GM20431 (cell line): ENCODE data around the gene MRPL40.
"Not testable (repeated sequence)": the region's sequence is repeated elsewhere in the genome, so short reads cannot be mapped to it uniquely, and the experiment has no call there.

Experiments
- in situ Hi-C: fragments of 300-500 bp; cut with MseI, MboI; formaldehyde crosslinking; loops from one replicate; pipeline ENCODE4 v1.15.0; 2020; ENCODE audit warnings: low sequenced_read_pairs; ENCODE audit not compliant: unreplicated experiment

The MRPL40 gene

DNA sequence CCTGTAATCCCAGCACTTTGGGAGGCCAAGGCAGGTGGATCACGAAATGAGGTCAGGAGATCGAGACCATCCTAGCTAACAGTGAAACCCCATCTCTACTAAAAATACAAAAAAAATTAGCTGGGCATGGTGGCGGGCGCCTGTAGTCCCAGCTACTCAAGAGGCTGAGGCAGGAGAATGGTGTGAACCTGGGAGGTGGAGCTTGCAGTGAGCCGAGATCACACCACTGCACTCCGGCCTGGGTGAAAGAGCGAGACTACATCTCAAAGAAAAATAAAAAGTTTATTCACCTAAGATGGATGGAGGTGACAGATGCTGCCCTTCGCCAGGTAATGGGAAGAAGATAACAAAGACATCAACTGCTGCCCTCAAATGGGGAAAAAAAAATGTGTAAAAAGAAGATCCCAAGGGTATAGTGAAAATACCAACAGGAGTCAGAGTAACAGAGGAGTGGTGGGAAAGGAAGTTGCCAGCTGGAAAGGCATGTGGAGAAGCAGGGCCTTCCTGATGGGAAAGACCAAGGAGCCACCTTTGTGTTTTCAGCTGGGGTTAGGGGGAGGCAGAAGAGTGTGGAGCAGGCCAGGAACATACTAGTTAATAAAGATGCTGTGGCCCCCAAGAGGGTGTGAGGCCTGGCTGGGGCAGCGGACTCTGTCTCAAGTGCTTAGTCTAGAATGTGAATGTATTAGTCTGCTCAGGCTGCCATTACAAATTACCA, 4.3 kb downstream of the MRPL40 start:
- in situ Hi-C loops: not testable (repeated sequence)

- in situ Hi-C loops: no loop called here
Measured at GRCh38 chr22:19438298-19438697, 6.0 kb downstream of the MRPL40 start.

DNA sequence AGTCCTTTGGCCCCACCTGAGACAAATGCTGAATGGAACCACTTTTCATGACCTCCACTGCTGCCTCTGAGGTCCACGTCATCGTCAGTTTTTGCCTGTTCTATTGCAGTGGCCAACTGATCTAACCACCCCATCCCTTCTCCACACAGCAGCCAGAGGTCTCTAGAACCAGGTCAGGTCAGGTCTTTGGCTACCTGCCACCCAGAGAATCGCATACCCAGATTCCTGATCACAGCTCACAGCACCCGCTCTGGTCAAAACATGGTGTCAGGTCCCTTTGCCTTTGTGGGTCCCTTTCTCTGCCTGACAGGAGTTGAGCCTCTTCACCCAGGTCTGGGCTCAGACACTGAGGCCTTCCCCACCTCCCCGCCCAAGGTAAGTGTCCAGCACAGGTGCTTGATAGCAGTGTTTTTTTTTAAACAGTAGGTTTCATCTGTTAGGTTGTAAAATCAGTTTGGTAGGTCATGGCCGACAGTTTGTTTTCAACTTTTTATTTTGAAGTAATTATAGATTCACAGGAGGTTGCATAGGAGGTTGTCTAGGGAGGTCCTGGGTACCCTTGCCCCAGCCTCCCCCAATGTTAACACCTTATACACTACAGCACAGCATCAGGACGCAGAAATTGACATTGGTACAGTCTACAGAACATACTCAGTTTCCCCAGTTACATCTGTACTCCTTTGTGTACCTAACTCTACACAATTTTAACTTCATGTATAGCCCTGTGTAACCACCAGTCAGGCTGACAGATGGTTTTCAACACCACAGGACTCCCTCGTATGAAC, 8.3 kb downstream of the MRPL40 start:
- in situ Hi-C loops: no loop called here

DNA sequence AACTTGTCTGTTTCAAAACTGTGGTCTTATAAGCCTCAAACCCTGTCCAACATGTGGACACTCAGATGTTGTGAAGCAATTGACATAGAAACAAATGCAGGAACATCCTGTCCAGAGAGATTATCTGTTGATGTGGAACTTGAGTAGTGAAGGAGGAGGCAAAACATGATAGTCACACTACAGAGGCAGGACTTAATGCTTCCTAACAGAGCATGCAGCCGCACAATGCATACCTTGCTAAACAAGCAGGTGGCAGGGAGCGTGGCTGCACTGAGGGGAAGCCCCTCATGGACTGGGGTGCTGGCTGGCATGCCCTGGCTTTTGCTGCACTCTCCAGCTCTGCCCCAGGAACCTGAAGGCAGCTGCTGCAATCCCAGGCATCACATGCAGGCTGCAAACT, 9.8 kb downstream of the MRPL40 start:
- in situ Hi-C loops: no loop called here

DNA sequence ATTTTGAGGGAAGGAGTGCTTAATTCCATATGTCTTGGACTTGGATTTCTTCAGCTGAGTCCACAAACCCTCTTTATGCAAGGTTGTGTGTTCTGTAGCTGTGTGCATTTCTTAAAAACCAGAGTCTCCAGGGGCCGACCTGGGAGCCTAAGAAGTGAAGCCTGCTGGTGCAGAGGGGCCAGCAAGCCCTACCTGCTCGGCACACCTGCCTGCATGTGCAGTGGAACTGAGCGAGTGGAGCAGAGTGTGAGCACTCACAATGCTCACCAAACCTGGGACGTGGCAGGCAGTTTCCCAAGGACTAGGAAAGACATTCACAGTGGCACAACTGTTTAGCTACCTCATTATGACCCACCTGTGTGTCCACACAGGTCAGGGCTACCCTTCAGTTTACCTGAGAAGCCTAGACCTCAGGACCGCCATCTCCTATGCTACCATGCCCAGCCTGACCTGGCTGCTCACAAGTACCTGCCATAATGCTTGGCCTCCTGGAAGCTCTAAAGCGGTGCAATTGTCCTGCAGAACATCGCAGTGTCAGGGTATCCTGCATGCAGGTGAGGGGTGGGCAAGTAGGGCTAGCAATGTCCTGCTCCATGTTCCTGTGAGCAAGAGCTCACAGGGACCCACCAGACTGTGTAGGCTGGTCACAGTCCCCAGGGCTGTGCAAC, 11.3 kb downstream of the MRPL40 start:
- in situ Hi-C loops: no loop called here

GRCh38 chr22:19445279-19445982, 13.1 kb downstream of the MRPL40 start:
- in situ Hi-C loops: not testable (repeated sequence)

DNA sequence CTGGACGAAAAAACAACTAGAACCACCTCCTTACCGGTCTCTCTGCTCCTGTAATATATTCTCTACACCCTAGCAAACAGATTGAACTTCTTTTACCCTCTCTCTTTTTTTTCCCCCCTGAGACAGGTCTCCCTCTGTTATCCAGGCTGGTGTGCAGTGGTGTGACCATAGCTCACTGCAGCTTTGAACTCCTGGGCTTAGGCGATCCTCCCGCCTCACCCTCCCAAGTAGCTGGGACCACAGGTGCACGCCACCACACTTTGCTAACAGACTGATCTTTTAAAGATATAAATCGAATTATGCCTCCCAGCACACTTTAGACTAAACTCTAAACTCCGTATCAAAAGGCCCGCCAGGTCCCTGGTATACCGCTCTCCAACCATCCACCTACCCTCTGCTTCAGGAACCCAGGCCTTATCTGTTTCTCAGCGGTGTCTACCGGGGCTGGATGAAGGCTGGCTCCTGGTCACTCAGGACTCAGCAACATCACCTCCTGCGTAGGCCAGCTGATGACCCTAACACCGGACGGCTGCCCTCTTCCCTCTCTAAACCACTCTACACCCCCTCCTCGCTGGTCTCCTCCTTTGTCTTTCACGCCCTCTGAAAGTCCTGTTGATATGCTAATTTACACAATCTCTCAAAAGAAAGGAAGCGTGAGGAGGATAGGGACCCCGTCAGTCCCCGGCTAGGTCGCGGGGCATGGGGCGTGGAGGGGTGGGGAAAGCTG, 14.4 kb downstream of the MRPL40 start:
- in situ Hi-C loops: no loop called here

- in situ Hi-C loops: no loop called here
Measured at GRCh38 chr22:19447330-19448075, 15.2 kb downstream of the MRPL40 start, which contains the start of gene C22orf39. C22orf39 (minus strand) TSS chr22:19447711; CDS start chr22:19447688, 23 bp downstream.

- in situ Hi-C loops: no loop called here
Measured at GRCh38 chr22:19448076-19448607, 15.8 kb downstream of the MRPL40 start.

- in situ Hi-C loops: no loop called here
Measured at GRCh38 chr22:19448739-19449421, 16.5 kb downstream of the MRPL40 start.

DNA sequence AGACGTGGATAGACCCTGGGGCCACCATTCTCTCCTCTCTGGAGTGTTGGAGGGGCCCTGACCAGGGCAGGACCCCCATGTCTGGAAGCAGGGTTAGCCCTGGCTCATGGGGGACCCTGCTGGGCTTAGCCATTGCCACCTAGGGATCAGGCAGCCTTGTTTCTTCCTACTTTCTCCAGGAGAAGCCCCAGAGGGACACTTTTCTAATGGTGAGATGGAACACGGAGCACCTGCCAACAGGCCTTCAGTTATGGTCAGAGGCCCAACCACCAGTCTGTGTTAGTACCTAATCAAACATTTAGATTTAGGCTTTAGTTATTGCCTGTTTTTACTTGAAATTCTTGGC, 17.1 kb downstream of the MRPL40 start:
- in situ Hi-C loops: no loop called here

DNA sequence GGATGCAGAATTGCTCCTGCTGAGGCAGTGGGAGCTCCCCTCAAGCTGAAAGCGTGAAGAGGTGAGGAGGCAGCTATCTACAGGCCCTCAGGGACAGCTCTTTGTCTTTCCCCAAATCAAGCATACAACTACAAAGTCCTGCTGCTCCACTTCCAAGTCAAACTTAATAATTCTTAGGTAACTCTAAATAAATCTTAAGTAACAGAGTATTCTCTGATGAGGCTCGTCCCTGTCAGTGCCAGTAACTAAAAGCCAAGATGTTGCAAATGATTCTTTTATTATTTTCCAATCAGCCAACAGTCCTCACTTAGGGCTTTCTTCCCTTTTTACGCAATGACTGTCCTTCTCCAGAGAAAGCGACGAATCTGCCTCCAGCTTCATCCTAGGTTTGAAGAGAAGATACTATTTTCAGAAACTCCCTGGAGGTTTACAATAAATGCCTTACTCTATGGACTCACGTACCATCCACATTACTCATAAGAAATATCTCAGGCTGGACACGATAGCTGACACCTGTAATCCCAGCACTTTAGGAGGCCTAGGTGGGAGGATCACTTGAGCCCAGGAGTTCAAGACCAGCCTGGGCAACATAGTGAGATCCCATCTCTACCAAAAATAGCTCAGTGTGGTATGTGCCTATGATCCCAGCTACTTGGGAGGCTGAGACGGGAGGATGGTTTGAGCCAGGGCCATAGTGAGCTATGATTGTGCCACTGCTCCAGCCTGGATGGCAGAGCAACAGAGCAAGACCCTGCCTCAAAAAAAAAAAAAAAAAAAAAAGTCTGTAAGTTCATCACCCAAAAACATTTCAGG, 18.2 kb downstream of the MRPL40 start:
- in situ Hi-C loops: no loop called here

DNA sequence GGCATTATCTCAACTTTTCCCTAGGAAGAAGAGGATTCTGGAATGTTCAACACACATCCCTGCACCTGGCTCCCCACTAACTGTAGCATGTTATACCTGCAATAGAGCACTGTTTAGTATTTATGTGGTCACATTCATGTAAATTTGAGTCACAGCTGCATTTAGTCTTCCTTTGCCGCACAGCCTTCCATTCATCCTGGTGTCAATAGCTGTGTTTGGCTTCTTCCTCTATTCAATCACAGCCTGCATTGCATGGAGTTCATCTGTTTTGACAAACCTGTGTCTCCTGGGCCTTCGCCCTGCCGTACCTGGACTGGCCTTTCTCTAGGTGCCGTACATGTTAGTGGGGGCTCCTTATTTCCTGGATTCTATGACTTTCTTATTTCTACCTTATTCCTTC, 19.2 kb downstream of the MRPL40 start:
- in situ Hi-C loops: no loop called here

DNA sequence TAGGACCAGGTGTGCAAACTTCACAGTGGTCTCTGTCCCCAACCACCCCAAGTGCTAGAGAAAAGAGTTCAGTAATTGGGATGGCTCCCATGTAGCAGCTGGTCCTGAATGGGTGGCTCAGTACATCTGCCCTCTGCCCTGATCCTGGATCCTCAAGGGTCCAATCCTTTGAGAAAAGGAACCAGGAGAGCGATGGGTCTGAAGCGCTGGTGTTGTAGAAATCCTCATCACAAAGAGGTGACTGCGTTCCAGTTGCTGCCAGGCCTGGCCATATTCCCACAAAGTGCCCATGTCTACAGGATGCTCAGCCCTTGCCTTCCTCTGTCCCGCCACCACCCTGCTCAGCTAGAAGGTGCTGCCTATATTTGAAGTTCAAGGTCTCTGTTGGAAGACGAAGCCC, 21.4 kb downstream of the MRPL40 start:
- in situ Hi-C loops: no loop called here

DNA sequence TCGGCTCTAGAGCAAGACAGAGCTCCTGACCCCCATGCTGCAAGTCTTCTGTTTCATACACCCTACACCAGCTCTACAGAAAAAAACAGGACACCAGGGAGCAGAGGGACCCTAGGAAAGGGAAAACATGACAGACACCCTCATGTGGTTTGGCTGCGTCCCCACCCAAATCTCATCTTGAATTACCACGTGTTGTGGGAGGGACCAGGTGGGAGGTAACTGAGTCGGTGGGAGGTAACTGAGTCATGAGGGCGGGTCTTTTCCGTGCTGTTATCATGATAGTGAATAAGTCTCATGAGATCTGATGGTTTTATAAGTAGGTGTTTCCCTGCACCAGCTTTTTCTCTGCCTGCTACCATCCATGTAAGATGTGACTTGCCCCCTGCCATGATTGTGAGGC, 21.8 kb downstream of the MRPL40 start:
- in situ Hi-C loops: no loop called here

- in situ Hi-C loops: no loop called here
Measured at GRCh38 chr22:19455033-19455432, 22.7 kb downstream of the MRPL40 start.

- in situ Hi-C loops: no loop called here
Measured at GRCh38 chr22:19455585-19456370, 23.4 kb downstream of the MRPL40 start.
